NB4 (cell line): ENCODE results near the gene ADAM12.

Experiments used
- POLR2A ChIP-seq: IDR thresholded peaks from 2 replicates; pipeline ENCODE4 v1.6.1; 2011; ENCODE audit warnings: mild to moderate bottlenecking; ENCODE audit not compliant: insufficient read length; ENCODE audit errors: extremely low read depth
- TF ChIP-seq, protein P1 (sequence below): IDR thresholded peaks from one replicate; pipeline ENCODE4 v1.5.1; 2012; ENCODE audit warnings: low read depth, low read length
- TF ChIP-seq, protein P2 (sequence below): IDR thresholded peaks from 2 replicates; pipeline ENCODE4 v1.6.1; 2011; ENCODE audit warnings: low read depth, low read length

DNA sequence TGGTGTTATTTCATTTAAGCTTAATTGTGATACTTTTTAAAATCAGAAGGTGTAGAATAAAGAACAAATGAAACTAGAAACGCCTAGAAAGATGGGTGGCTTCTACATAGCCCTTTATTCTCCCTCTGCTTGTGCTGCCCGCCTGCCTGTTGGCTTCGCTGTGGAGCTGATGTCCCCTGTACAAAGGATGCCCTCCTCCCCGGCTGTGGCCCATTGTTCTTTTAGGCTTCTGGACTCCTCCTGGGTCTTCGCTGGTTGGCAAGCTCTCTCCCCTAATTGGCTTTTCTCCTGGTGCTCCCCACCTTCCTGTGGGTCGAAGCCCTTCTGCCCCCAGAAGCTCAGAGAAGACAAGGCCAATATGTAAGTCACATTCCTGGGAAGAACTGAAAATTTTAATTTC is 393.7 kb downstream of the ADAM12 start:
- TF ChIP-seq, protein P1, sequence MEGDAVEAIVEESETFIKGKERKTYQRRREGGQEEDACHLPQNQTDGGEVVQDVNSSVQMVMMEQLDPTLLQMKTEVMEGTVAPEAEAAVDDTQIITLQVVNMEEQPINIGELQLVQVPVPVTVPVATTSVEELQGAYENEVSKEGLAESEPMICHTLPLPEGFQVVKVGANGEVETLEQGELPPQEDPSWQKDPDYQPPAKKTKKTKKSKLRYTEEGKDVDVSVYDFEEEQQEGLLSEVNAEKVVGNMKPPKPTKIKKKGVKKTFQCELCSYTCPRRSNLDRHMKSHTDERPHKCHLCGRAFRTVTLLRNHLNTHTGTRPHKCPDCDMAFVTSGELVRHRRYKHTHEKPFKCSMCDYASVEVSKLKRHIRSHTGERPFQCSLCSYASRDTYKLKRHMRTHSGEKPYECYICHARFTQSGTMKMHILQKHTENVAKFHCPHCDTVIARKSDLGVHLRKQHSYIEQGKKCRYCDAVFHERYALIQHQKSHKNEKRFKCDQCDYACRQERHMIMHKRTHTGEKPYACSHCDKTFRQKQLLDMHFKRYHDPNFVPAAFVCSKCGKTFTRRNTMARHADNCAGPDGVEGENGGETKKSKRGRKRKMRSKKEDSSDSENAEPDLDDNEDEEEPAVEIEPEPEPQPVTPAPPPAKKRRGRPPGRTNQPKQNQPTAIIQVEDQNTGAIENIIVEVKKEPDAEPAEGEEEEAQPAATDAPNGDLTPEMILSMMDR: no peak
- TF ChIP-seq, protein P2, sequence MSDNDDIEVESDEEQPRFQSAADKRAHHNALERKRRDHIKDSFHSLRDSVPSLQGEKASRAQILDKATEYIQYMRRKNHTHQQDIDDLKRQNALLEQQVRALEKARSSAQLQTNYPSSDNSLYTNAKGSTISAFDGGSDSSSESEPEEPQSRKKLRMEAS: no peak
- TF ChIP-seq POLR2A: no peak
